Loucy (cell line): ENCODE results near the gene PAX7.

ENCODE experiments used
- CTCF ChIP-seq: fragments of 200-600 bp; sonication (generic); conservative IDR thresholded peaks from 2 replicates; pipeline ENCODE4 v1.5.1; 2014; ENCODE audit warnings: mild to moderate bottlenecking, antibody characterized with exemption, low read length
- EZH2phosphoT487 ChIP-seq: fragments of 200-600 bp; IDR thresholded peaks from 2 replicates; pipeline ENCODE4 v1.6.1; 2018; ENCODE audit warnings: antibody characterized with exemption, mild to moderate bottlenecking, moderate library complexity, borderline replicate concordance

- TF ChIP-seq CTCF, result no peak
- TF ChIP-seq EZH2phosphoT487, result no peak
Measured at GRCh38 chr1:18618546-18619466, 11.8 kb upstream of the PAX7 start.
